Tibial nerve (tissue), 4 donors: ENCODE measurements around the gene GSTO1.

Experiments used
- CTCF ChIP-seq, 5 experiments: fragments of 200-600 bp in 3 of 5; fragments of 450-650 bp in 2 of 5; sonication (generic) in 3 of 5; IDR thresholded peaks; one replicate each; pipeline ENCODE4 v1.5.1; 2016 to 2019; ENCODE audit warnings: antibody characterized with exemption in 5 of 5, mild to moderate bottlenecking in 3 of 5, moderate library complexity in 2 of 5
- EP300 ChIP-seq, 2 donors: sonication (generic); formaldehyde crosslinking; IDR thresholded peaks; one replicate each; pipeline ENCODE4 v1.6.1; 2017; ENCODE audit warnings: antibody characterized with exemption in 2 of 2, mild to moderate bottlenecking in 1 of 2
- POLR2A ChIP-seq, 2 donors: fragments of 450-650 bp; IDR thresholded peaks; one replicate each; pipeline ENCODE4 v1.6.1; 2017; ENCODE audit warnings: antibody characterized with exemption in 2 of 2, mild to moderate bottlenecking in 2 of 2, moderate library complexity in 2 of 2

GRCh38 chr10:104276192-104276591 lies 21.5 kb downstream of the GSTO1 start:
- TF ChIP-seq POLR2A (IDR thresholded peaks at IDR 0.05) (no peak), CTCF (IDR thresholded peaks at IDR 0.05) (no peak), EP300 (IDR thresholded peaks at IDR 0.05) (no peak)
